ENCODE results near the gene EXOC2.

The EXOC2 gene

DNA sequence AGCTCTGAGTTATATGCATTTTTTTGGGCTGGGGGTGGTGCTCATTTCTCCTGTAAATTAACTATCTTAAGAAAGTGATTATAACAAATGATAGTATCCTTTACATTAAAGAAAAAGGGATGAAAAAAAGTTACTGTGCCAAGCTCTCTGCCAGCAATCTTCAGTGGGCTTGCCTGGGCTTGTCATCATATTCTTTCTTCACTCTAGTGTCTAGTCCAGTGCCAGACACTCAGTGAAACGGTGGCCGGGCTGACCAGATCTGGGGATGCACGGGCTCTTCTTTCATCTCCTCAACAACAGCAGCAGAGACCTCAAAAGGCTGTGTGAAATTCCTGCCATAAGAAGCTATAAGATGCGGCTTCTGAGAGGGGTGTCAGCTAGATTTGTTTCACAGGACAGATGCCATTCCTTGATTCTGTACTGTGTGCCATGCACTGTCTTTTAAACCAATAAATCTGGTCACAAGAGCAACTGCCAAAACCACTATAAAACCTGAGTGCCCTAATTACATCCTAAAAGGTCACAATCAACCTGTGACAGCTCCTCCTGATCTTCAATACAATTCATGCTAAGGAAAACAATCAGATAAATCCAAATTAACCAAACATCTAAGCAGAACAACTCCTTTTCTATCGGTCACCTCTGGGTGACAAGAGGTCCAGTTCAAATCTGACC is 12.1 kb downstream of the EXOC2 start:
- CTCF ChIA-PET = interaction anchor here (0.9 kb wide), 1 partner anchor 56 kb away, joined by 3 read pairs; no protein-coding TSS in a partner anchor
- TF ChIP-seq ARNT (IDR thresholded peaks at IDR 0.05) (0 out of 2 replicates have a peak, but pooled peaks have one; percentile 30), ELF4 (IDR thresholded peaks at IDR 0.05) (no peak), L3MBTL2 (conservative IDR thresholded peaks at IDR 0.05) (no peak)
- TF ChIP-seq, protein P1, sequence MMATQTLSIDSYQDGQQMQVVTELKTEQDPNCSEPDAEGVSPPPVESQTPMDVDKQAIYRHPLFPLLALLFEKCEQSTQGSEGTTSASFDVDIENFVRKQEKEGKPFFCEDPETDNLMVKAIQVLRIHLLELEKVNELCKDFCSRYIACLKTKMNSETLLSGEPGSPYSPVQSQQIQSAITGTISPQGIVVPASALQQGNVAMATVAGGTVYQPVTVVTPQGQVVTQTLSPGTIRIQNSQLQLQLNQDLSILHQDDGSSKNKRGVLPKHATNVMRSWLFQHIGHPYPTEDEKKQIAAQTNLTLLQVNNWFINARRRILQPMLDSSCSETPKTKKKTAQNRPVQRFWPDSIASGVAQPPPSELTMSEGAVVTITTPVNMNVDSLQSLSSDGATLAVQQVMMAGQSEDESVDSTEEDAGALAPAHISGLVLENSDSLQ (IDR thresholded peaks at IDR 0.05) = peak; percentile 62
- DNase-seq (ENCODE audit: extremely low spot score) = no peak
- POLR2A ChIA-PET = interaction anchor here (2.1 kb wide), 1 partner anchor 12 kb away, joined by 6 read pairs; the partner anchor contains the start of gene EXOC2

DNA sequence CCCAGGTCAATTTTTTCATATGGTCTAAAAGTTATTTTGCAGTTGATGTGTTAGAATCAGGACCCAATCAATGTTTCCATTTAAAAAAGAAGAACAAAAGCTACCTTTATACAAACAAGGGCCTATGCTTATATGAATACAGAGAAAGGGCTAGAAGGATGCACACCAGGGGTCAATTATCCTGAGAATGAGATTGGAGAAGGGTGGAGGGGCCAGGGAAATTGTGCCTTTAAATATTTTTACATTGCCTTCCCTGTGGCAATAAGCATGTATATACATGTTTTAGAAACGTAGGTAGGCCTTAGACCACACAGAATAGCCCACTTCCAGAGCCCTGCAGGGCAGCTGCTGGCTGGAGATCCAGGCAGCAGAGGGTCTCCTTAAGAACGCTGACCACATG is 12.7 kb downstream of the EXOC2 start:
- ChIA-PET CTCF (interaction anchor here (0.9 kb wide), 1 partner anchor 55 kb away, joined by 3 read pairs; no protein-coding TSS in a partner anchor), POLR2A (interaction anchor here (2.1 kb wide), 1 partner anchor 12 kb away, joined by 6 read pairs; the partner anchor contains the start of gene EXOC2)
- TF ChIP-seq L3MBTL2 (conservative IDR thresholded peaks at IDR 0.05) (no peak), SP1 (IDR thresholded peaks at IDR 0.05) (no peak), FOXK2 (IDR thresholded peaks at IDR 0.05) (no peak), ELF4 (IDR thresholded peaks at IDR 0.05) (no peak), BHLHE40 (IDR thresholded peaks at IDR 0.05; ENCODE audit: borderline replicate concordance) (no peak), NFRKB (IDR thresholded peaks at IDR 0.05) (no peak), TARDBP (IDR thresholded peaks at IDR 0.05) (no peak), SUZ12 (IDR thresholded peaks at IDR 0.05) (no peak), HDGF (IDR thresholded peaks at IDR 0.05; ENCODE audit: borderline replicate concordance) (no peak), LEF1 (IDR thresholded peaks at IDR 0.05; ENCODE audit: borderline replicate concordance) (no peak), ARNT (IDR thresholded peaks at IDR 0.05) (no peak), ZNF384 (IDR thresholded peaks at IDR 0.05) (no peak), FOXA1 (IDR thresholded peaks at IDR 0.05) (no peak), FOXM1 (IDR thresholded peaks at IDR 0.05; ENCODE audit: borderline replicate concordance) (no peak), CTBP1 (IDR thresholded peaks at IDR 0.05; ENCODE audit: borderline replicate concordance) (no peak)
- TF ChIP-seq, protein P1 (IDR thresholded peaks at IDR 0.05) = no peak
- DNase-seq (ENCODE audit: extremely low spot score) = no peak

DNA sequence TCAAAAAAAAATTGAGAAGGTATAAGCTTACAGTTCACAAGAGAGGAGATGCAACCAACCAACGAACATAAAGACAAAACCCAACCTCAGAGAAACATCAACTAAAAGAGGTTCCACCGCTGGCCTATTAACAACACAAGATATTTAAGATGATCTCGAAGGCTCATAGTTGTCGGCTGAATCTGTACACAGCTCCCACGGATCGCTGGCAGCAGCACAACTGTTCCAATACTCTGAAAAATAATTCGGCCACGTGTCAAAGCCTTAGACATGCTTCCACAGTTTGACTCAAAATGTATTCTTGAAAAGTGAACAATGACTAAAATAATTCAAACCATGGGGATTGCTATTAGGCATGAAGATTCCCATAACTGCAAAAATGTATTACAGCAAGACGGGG is 13.7 kb downstream of the EXOC2 start:
- POLR2A ChIA-PET = no interaction called here
- TF ChIP-seq ELF4 (IDR thresholded peaks at IDR 0.05) (no peak), SUZ12 (IDR thresholded peaks at IDR 0.05) (no peak), ARNT (IDR thresholded peaks at IDR 0.05) (no peak), TARDBP (IDR thresholded peaks at IDR 0.05) (no peak), LEF1 (IDR thresholded peaks at IDR 0.05; ENCODE audit: borderline replicate concordance) (no peak), SP1 (IDR thresholded peaks at IDR 0.05) (no peak), L3MBTL2 (conservative IDR thresholded peaks at IDR 0.05) (no peak), ZNF384 (IDR thresholded peaks at IDR 0.05) (no peak), NFRKB (IDR thresholded peaks at IDR 0.05) (no peak), FOXM1 (IDR thresholded peaks at IDR 0.05; ENCODE audit: borderline replicate concordance) (no peak), FOXA1 (IDR thresholded peaks at IDR 0.05) (no peak), HDGF (IDR thresholded peaks at IDR 0.05; ENCODE audit: borderline replicate concordance) (no peak), CTBP1 (IDR thresholded peaks at IDR 0.05; ENCODE audit: borderline replicate concordance) (no peak), FOXK2 (IDR thresholded peaks at IDR 0.05) (no peak)
- CTCF ChIA-PET = no interaction called here
- DNase-seq (ENCODE audit: extremely low spot score) = no peak

DNA sequence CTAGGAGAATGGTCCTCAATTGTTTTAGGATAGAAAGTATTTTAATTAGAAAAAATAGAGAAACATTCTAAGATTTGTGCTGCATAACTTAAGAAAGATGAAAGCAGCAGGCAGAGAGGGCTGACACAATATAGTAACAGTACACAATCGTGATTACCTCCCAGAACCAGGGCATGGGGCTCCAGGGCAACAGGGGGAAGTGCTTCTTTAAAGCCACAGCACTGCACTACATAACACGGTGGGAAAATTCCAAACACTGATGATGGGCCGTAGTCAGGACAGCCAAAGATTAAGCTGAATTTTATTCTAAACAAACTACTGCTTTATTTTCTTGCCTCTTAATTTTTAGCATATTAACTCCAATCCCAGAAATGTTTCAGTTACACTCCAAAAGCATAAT is 14.4 kb downstream of the EXOC2 start:
- CTCF ChIA-PET = no interaction called here
- no peak for DNase-seq (ENCODE audit: extremely low spot score)
- TF ChIP-seq, protein P1 (IDR thresholded peaks at IDR 0.05) = no peak
- TF ChIP-seq L3MBTL2 (conservative IDR thresholded peaks at IDR 0.05) = no peak
- TF ChIP-seq NFRKB (IDR thresholded peaks at IDR 0.05) = no peak
- TF ChIP-seq ARNT (IDR thresholded peaks at IDR 0.05) = no peak
- no peak for TF ChIP-seq HDGF (IDR thresholded peaks at IDR 0.05; ENCODE audit: borderline replicate concordance)
- TF ChIP-seq SUZ12 (IDR thresholded peaks at IDR 0.05) = no peak
- TF ChIP-seq ZNF384 (IDR thresholded peaks at IDR 0.05) = no peak
- no peak for TF ChIP-seq ELF4 (IDR thresholded peaks at IDR 0.05)
- TF ChIP-seq BHLHE40 (IDR thresholded peaks at IDR 0.05; ENCODE audit: borderline replicate concordance) = no peak
- no peak for TF ChIP-seq CTBP1 (IDR thresholded peaks at IDR 0.05; ENCODE audit: borderline replicate concordance)
- TF ChIP-seq FOXM1 (IDR thresholded peaks at IDR 0.05; ENCODE audit: borderline replicate concordance) = no peak
- no peak for TF ChIP-seq LEF1 (IDR thresholded peaks at IDR 0.05; ENCODE audit: borderline replicate concordance)
- no peak for TF ChIP-seq FOXA1 (IDR thresholded peaks at IDR 0.05)
- no peak for TF ChIP-seq SP1 (IDR thresholded peaks at IDR 0.05)
- no peak for TF ChIP-seq TARDBP (IDR thresholded peaks at IDR 0.05)
- no peak for TF ChIP-seq FOXK2 (IDR thresholded peaks at IDR 0.05)
- POLR2A ChIA-PET = no interaction called here

DNA sequence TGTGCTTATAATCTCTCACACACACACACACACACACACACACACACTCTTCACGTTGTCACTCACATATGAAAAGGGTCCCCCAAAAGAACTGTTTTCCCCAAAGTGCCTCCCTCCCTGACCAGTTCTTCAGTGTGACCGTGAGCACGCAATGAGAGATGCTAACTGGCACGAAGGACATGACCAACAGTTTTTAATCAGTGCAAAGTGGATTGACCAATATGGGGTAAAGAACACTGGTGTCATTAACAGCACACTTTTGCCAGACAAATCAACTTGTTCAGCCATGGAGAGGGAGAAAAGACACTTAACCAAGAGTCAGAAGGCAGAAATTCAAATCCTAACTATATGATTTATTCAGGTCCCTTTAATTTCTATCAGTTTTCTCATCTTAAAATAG is 15.0 kb downstream of the EXOC2 start:
- DNase-seq (ENCODE audit: extremely low spot score) = no peak
- POLR2A ChIA-PET = no interaction called here
- CTCF ChIA-PET = no interaction called here
- TF ChIP-seq LEF1 (IDR thresholded peaks at IDR 0.05; ENCODE audit: borderline replicate concordance) = no peak
- TF ChIP-seq FOXM1 (IDR thresholded peaks at IDR 0.05; ENCODE audit: borderline replicate concordance) = no peak
- TF ChIP-seq ARNT (IDR thresholded peaks at IDR 0.05) = no peak
- no peak for TF ChIP-seq ELF4 (IDR thresholded peaks at IDR 0.05)
- no peak for TF ChIP-seq FOXA1 (IDR thresholded peaks at IDR 0.05)
- TF ChIP-seq ZNF384 (IDR thresholded peaks at IDR 0.05) = no peak
- no peak for TF ChIP-seq BHLHE40 (IDR thresholded peaks at IDR 0.05; ENCODE audit: borderline replicate concordance)
- TF ChIP-seq SP1 (IDR thresholded peaks at IDR 0.05) = no peak
- no peak for TF ChIP-seq L3MBTL2 (conservative IDR thresholded peaks at IDR 0.05)
- no peak for TF ChIP-seq HDGF (IDR thresholded peaks at IDR 0.05; ENCODE audit: borderline replicate concordance)
- TF ChIP-seq, protein P1 (IDR thresholded peaks at IDR 0.05) = no peak
- TF ChIP-seq SUZ12 (IDR thresholded peaks at IDR 0.05) = no peak
- TF ChIP-seq NFRKB (IDR thresholded peaks at IDR 0.05) = no peak
